HepG2 (cell line): Measurements from ENCODE around the gene B3GNT9. TPM values are rescaled to one million over a fixed set of nuclear protein-coding genes. Genes with fewer than 3 reads are reported as not detected.
A peak's percentile ranks its signal among the peaks of the same experiment; 100 is the strongest.

Experiments
- AGO2 ChIP-seq: fragments of 200-400 bp; formaldehyde crosslinking; optimal IDR thresholded peaks from 2 replicates; pipeline ENCODE3; 2017; ENCODE audit warnings: mild to moderate bottlenecking, low read depth, low read length, moderate library complexity
- BORCS8-MEF2B ChIP-seq: sonication (generic); formaldehyde crosslinking; IDR thresholded peaks from 2 replicates; pipeline ENCODE4 v1.8.0; 2022; ENCODE audit warnings: mild to moderate bottlenecking, missing genetic modification reagents
- GATA4 ChIP-seq: sonication (generic); IDR thresholded peaks from 2 replicates; pipeline ENCODE4 v1.6.1; 2016; ENCODE audit warnings: antibody characterized with exemption, low read depth, borderline replicate concordance
- HNRNPK ChIP-seq: fragments of 200-400 bp; formaldehyde crosslinking; IDR thresholded peaks from 2 replicates; pipeline ENCODE4 v1.6.1; 2018; ENCODE audit warnings: low read length, low read depth, moderate library complexity, mild to moderate bottlenecking; ENCODE audit not compliant: poor library complexity, severe bottlenecking
- MYC ChIP-seq: sonication (generic); formaldehyde crosslinking; IDR thresholded peaks from 2 replicates; pipeline ENCODE4 v1.9.0; 2021; ENCODE audit warnings: missing genetic modification reagents, borderline replicate concordance
- RAD21 ChIP-seq: fragments of 450-650 bp; formaldehyde crosslinking; IDR thresholded peaks from 2 replicates; pipeline ENCODE4 v1.5.0; 2020; ENCODE audit warnings: mild to moderate bottlenecking
- SKI ChIP-seq: fragments of 450-650 bp; IDR thresholded peaks from one replicate; pipeline ENCODE4 v1.6.1; 2018; ENCODE audit warnings: mild to moderate bottlenecking; ENCODE audit not compliant: partially characterized antibody
- SMAD3 ChIP-seq: sonication (generic); formaldehyde crosslinking; IDR thresholded peaks from 2 replicates; pipeline ENCODE4 v1.4.0; 2020; ENCODE audit warnings: missing genetic modification reagents
- SRF ChIP-seq: IDR thresholded peaks from 2 replicates; pipeline ENCODE4 v1.6.1; 2011; ENCODE audit warnings: mild to moderate bottlenecking, low read depth, low read length, moderate library complexity
- TCF12 ChIP-seq, 2 experiments: fragments of 450-650 bp in 1 of 2; sonication (generic) in 1 of 2; formaldehyde crosslinking in 1 of 2; IDR thresholded peaks; 2 replicates each; pipeline versions ENCODE4 v1.6.1 to v1.8.0; 2017 to 2022; ENCODE audit warnings: antibody characterized with exemption in 1 of 2, mild to moderate bottlenecking in 1 of 2, missing genetic modification reagents in 1 of 2, moderate library complexity in 1 of 2
- ZBED4 ChIP-seq: sonication (generic); formaldehyde crosslinking; IDR thresholded peaks from 2 replicates; pipeline ENCODE4 v1.4.0; 2020; ENCODE audit warnings: missing genetic modification reagents, borderline replicate concordance
- ZBTB2 ChIP-seq: sonication (generic); formaldehyde crosslinking; IDR thresholded peaks from 2 replicates; pipeline ENCODE4 v1.8.0; 2022; ENCODE audit warnings: low read depth, missing genetic modification reagents
- ZHX1 ChIP-seq: sonication (generic); formaldehyde crosslinking; IDR thresholded peaks from 2 replicates; pipeline ENCODE4 v1.8.1; 2022; ENCODE audit warnings: low read depth, mild to moderate bottlenecking, missing genetic modification reagents
- ZNF235 ChIP-seq: sonication (generic); formaldehyde crosslinking; IDR thresholded peaks from 2 replicates; pipeline ENCODE4 v1.8.1; 2023; ENCODE audit warnings: mild to moderate bottlenecking, missing genetic modification reagents, borderline replicate concordance
- ZNF282 ChIP-seq: fragments of 450-650 bp; IDR thresholded peaks from 2 replicates; pipeline ENCODE4 v1.6.1; 2018; ENCODE audit not compliant: partially characterized antibody
- ZNF460 ChIP-seq: sonication (generic); formaldehyde crosslinking; IDR thresholded peaks from 2 replicates; pipeline ENCODE4 v1.5.1; 2020; ENCODE audit warnings: missing genetic modification reagents, mild to moderate bottlenecking, borderline replicate concordance
- ZNF629 ChIP-seq: sonication (generic); formaldehyde crosslinking; conservative IDR thresholded peaks from 2 replicates; pipeline ENCODE4 v1.5.0; 2020; ENCODE audit warnings: missing genetic modification reagents
- ZNF784 ChIP-seq: sonication (generic); formaldehyde crosslinking; IDR thresholded peaks from 2 replicates; pipeline ENCODE4 v1.5.1; 2020; ENCODE audit warnings: missing genetic modification reagents, mild to moderate bottlenecking, borderline replicate concordance
- ZNF878 ChIP-seq: sonication (generic); formaldehyde crosslinking; IDR thresholded peaks from 2 replicates; pipeline ENCODE4 v1.8.1; 2023; ENCODE audit warnings: mild to moderate bottlenecking, missing genetic modification reagents, moderate library complexity
- ZSCAN9 ChIP-seq: IDR thresholded peaks from 2 replicates; pipeline ENCODE4 v1.6.1; 2016; ENCODE audit warnings: borderline replicate concordance
- polyA plus RNA-seq, 8 experiments: library from polyadenylated mRNA; depleted of rRNA in 3 of 8; stranded (reverse) in 7 of 8; unstranded in 1 of 8; fragments of >200 nt; fragmentation: Illumina TruSeq in 4 of 8; extraction: Trizol in 4 of 8; gene quantifications; 2 replicates each; pipeline versions ENCODE4 v1.2.1 to v1.2.3, GENCODE V29; 2011 to 2016; ENCODE audit warnings: low read depth in 4 of 8, missing spikeins in 1 of 8, mixed read lengths in 1 of 8; ENCODE audit not compliant: insufficient read depth in 1 of 8
- total RNA-seq, 5 experiments: library from RNA; depleted of rRNA; stranded (reverse); fragments of >200 nt; fragmentation: Illumina TruSeq; extraction: Trizol; gene quantifications; 2 replicates each; pipeline ENCODE4 v1.2.3, GENCODE V29; 2016; ENCODE audit warnings: low read depth in 1 of 5

B3GNT9 gene
- total and polyA plus RNA-seq, 2 of the 13 experiments (the other 11 are each of a cell fraction or from before 2014, with no cell fraction given) = 1.5 to 3.1 TPM

- TF ChIP-seq ZHX1 = peak; percentile 54; the same call in 1 of the 2 replicates
- TF ChIP-seq ZNF282 = no peak
- peak; percentile 31; the same call in 1 of the 2 replicates for TF ChIP-seq ZBED4
- TF ChIP-seq BORCS8-MEF2B (CRISPR knock-in tag) = peak; percentile 57; the same call in 1 of the 2 replicates
- TF ChIP-seq SMAD3 (CRISPR knock-in tag) = 0 out of 2 replicates have a peak, but pooled peaks have one; percentile 32
- no peak; the same call in 1 of the 2 replicates for TF ChIP-seq ZNF629 (CRISPR knock-in tag)
- TF ChIP-seq ZSCAN9 (CRISPR knock-in tag) = peak; percentile 41; the same call in 1 of the 2 replicates
- TF ChIP-seq MYC (CRISPR knock-in tag) = peak; percentile 70
- no peak for TF ChIP-seq TCF12 (IDR thresholded peaks at IDR 0.05)
- peak; percentile 72; the same call in 1 of the 2 replicates for TF ChIP-seq TCF12 (CRISPR knock-in tag; IDR thresholded peaks at IDR 0.05)
- peak; percentile 91 for TF ChIP-seq ZBTB2 (CRISPR knock-in tag)
- TF ChIP-seq ZNF784 (CRISPR knock-in tag) = 0 out of 2 replicates have a peak, but pooled peaks have one; percentile 41
- TF ChIP-seq HNRNPK = peak; percentile 47
- no peak for TF ChIP-seq ZNF878 (CRISPR knock-in tag)
- TF ChIP-seq SRF = peak; percentile 66
- 0 out of 2 replicates have a peak, but pooled peaks have one; percentile 14 for TF ChIP-seq GATA4
- TF ChIP-seq SKI = peak; percentile 80
- TF ChIP-seq AGO2 = peak; percentile 62
- TF ChIP-seq RAD21 (CRISPR knock-in tag) = peak; percentile 57
- TF ChIP-seq ZNF460 = no peak
- peak; percentile 91; the same call in 1 of the 2 replicates for TF ChIP-seq ZNF235
Observed at GRCh38 chr16:67191995-67192681, 41.3 kb upstream of the B3GNT9 start, which contains the start of gene E2F4 (continued).
